ENCODE results near the gene MRPS23. TPM values are rescaled to one million over a fixed set of nuclear protein-coding genes. Genes with fewer than 3 reads are reported as not detected.

Gene MRPS23
- total RNA-seq (2012; rRNA removed): 17.7 and 19.0 TPM in 2 replicates

- Histone ChIP-seq H3K4me3 (ENCODE audit: low read length) (peak within 1 kb of the TSS; percentile 97), H3K9ac (ENCODE audit: low read depth, low read length) (peak within 1 kb of the TSS; percentile 89), H3K4me1 (ENCODE audit: control insufficient read depth, insufficient read depth, low read length) (peaks cover 27% of the 10 kb centered on the region), H3K4me2 (ENCODE audit: low read length) (peak within 1 kb of the TSS; percentile 91), H3K9me3 (replicated peaks; ENCODE audit: low read length) (no peaks in the 10 kb centered on the region), H3K27me3 (ENCODE audit: control insufficient read depth, insufficient read depth, low read length) (no peaks in the 10 kb centered on the region), H3K36me3 (ENCODE audit: insufficient read depth, low read length) (peaks cover 7% of the 10 kb centered on the region)
Observed at GRCh38 chr17:57849874-57850754, at the start of gene MRPS23. Gene MRPS23, minus strand, starts transcription at chr17:57850044. Its CDS starts 34 bp downstream, at chr17:57850010.

GRCh38 chr17:57899391-57899790 is 49.5 kb upstream of the MRPS23 start:
- Histone ChIP-seq H3K4me2 (ENCODE audit: low read length) (peak overlapping the region; percentile 41), H3K36me3 (ENCODE audit: insufficient read depth, low read length) (peaks cover 4% of the 10 kb centered on the region), H3K4me1 (ENCODE audit: control insufficient read depth, insufficient read depth, low read length) (peaks cover 51% of the 10 kb centered on the region), H3K27me3 (ENCODE audit: control insufficient read depth, insufficient read depth, low read length) (no peaks in the 10 kb centered on the region), H3K4me3 (ENCODE audit: low read length) (no peak overlapping the region), H3K9me3 (replicated peaks; ENCODE audit: low read length) (no peaks in the 10 kb centered on the region), H3K9ac (ENCODE audit: low read depth, low read length) (peak overlapping the region; percentile 72)

- peak overlapping the region; percentile 51 for H3K4me2 ChIP-seq (ENCODE audit: low read length)
- H3K9ac ChIP-seq (ENCODE audit: low read depth, low read length): peak overlapping the region; percentile 72
- H3K9me3 ChIP-seq (replicated peaks; ENCODE audit: low read length): no peaks in the 10 kb centered on the region
- no peaks in the 10 kb centered on the region for H3K27me3 ChIP-seq (ENCODE audit: control insufficient read depth, insufficient read depth, low read length)
- H3K4me3 ChIP-seq (ENCODE audit: low read length): no peak overlapping the region
- H3K36me3 ChIP-seq (ENCODE audit: insufficient read depth, low read length): peaks cover 4% of the 10 kb centered on the region
- peaks cover 48% of the 10 kb centered on the region for H3K4me1 ChIP-seq (ENCODE audit: control insufficient read depth, insufficient read depth, low read length)
Observed at GRCh38 chr17:57898487-57899311, 48.9 kb upstream of the MRPS23 start.

- Histone ChIP-seq H3K4me2 (ENCODE audit: low read length) (no peak overlapping the region), H3K27me3 (ENCODE audit: control insufficient read depth, insufficient read depth, low read length) (no peaks in the 10 kb centered on the region), H3K36me3 (ENCODE audit: insufficient read depth, low read length) (no peaks in the 10 kb centered on the region), H3K4me1 (ENCODE audit: control insufficient read depth, insufficient read depth, low read length) (peaks cover 61% of the 10 kb centered on the region), H3K9ac (ENCODE audit: low read depth, low read length) (no peak overlapping the region), H3K4me3 (ENCODE audit: low read length) (no peak overlapping the region), H3K9me3 (replicated peaks; ENCODE audit: low read length) (no peaks in the 10 kb centered on the region)
Observed at GRCh38 chr17:57895382-57896060, 45.7 kb upstream of the MRPS23 start.

GRCh38 chr17:57894848-57895247 is 45.0 kb upstream of the MRPS23 start:
- Histone ChIP-seq H3K9me3 (replicated peaks; ENCODE audit: low read length) (no peaks in the 10 kb centered on the region), H3K4me1 (ENCODE audit: control insufficient read depth, insufficient read depth, low read length) (peaks cover 61% of the 10 kb centered on the region), H3K9ac (ENCODE audit: low read depth, low read length) (no peak overlapping the region), H3K27me3 (ENCODE audit: control insufficient read depth, insufficient read depth, low read length) (no peaks in the 10 kb centered on the region), H3K4me2 (ENCODE audit: low read length) (no peak overlapping the region), H3K36me3 (ENCODE audit: insufficient read depth, low read length) (no peaks in the 10 kb centered on the region), H3K4me3 (ENCODE audit: low read length) (no peak overlapping the region)

GRCh38 chr17:57892820-57893595 is 43.2 kb upstream of the MRPS23 start:
- Histone ChIP-seq H3K9me3 (replicated peaks; ENCODE audit: low read length) (no peaks in the 10 kb centered on the region), H3K4me1 (ENCODE audit: control insufficient read depth, insufficient read depth, low read length) (peaks cover 61% of the 10 kb centered on the region), H3K4me2 (ENCODE audit: low read length) (peak overlapping the region; percentile 71), H3K9ac (ENCODE audit: low read depth, low read length) (peak overlapping the region; percentile 75), H3K36me3 (ENCODE audit: insufficient read depth, low read length) (no peaks in the 10 kb centered on the region), H3K4me3 (ENCODE audit: low read length) (peak overlapping the region; percentile 40), H3K27me3 (ENCODE audit: control insufficient read depth, insufficient read depth, low read length) (no peaks in the 10 kb centered on the region)

- H3K4me3 ChIP-seq (ENCODE audit: low read length): peak overlapping the region; percentile 14
- H3K9me3 ChIP-seq (replicated peaks; ENCODE audit: low read length): no peaks in the 10 kb centered on the region
- H3K4me1 ChIP-seq (ENCODE audit: control insufficient read depth, insufficient read depth, low read length): peaks cover 59% of the 10 kb centered on the region
- peak overlapping the region; percentile 75 for H3K9ac ChIP-seq (ENCODE audit: low read depth, low read length)
- no peaks in the 10 kb centered on the region for H3K36me3 ChIP-seq (ENCODE audit: insufficient read depth, low read length)
- peak overlapping the region; percentile 71 for H3K4me2 ChIP-seq (ENCODE audit: low read length)
- no peaks in the 10 kb centered on the region for H3K27me3 ChIP-seq (ENCODE audit: control insufficient read depth, insufficient read depth, low read length)
Observed at GRCh38 chr17:57892146-57892819, 42.4 kb upstream of the MRPS23 start.

- H3K4me3 ChIP-seq (ENCODE audit: low read length): no peak overlapping the region
- peak overlapping the region; percentile 50 for H3K4me2 ChIP-seq (ENCODE audit: low read length)
- no peaks in the 10 kb centered on the region for H3K27me3 ChIP-seq (ENCODE audit: control insufficient read depth, insufficient read depth, low read length)
- no peaks in the 10 kb centered on the region for H3K9me3 ChIP-seq (replicated peaks; ENCODE audit: low read length)
- peak overlapping the region; percentile 10 for H3K9ac ChIP-seq (ENCODE audit: low read depth, low read length)
- H3K4me1 ChIP-seq (ENCODE audit: control insufficient read depth, insufficient read depth, low read length): peaks cover 62% of the 10 kb centered on the region
- H3K36me3 ChIP-seq (ENCODE audit: insufficient read depth, low read length): no peaks in the 10 kb centered on the region
Observed at GRCh38 chr17:57890857-57891232, 41.0 kb upstream of the MRPS23 start.

GRCh38 chr17:57889892-57890856 is 40.3 kb upstream of the MRPS23 start:
- no peaks in the 10 kb centered on the region for H3K9me3 ChIP-seq (replicated peaks; ENCODE audit: low read length)
- H3K27me3 ChIP-seq (ENCODE audit: control insufficient read depth, insufficient read depth, low read length): no peaks in the 10 kb centered on the region
- H3K4me3 ChIP-seq (ENCODE audit: low read length): peak overlapping the region; percentile 11
- peaks cover 62% of the 10 kb centered on the region for H3K4me1 ChIP-seq (ENCODE audit: control insufficient read depth, insufficient read depth, low read length)
- H3K36me3 ChIP-seq (ENCODE audit: insufficient read depth, low read length): peaks cover 2% of the 10 kb centered on the region
- peak overlapping the region; percentile 40 for H3K9ac ChIP-seq (ENCODE audit: low read depth, low read length)
- peak overlapping the region; percentile 50 for H3K4me2 ChIP-seq (ENCODE audit: low read length)

All from skeletal muscle satellite cell (primary cell).